Measurements from ENCODE around the gene DNA2.

Gene DNA2

DNA sequence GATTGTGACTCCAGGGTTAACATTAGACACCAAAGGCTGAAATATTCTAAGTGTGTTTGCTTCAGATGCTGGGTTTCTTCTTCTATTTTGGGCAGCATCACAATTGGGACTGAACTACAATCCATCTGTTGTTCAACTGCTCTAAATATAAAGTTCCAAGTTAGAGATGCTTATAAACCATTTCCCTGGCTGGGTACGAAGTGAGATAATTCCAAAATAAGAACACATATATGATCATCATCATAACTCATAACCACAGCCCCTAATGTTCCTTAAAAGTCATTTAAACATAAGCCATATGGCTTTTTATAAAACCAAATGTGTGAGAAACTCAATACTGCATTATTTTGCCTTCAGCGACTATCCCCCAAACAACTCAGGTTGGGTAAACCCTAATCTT, 28.8 kb downstream of the DNA2 start:
- DNase-seq (ENCODE audit: low read depth) = no peak

DNA sequence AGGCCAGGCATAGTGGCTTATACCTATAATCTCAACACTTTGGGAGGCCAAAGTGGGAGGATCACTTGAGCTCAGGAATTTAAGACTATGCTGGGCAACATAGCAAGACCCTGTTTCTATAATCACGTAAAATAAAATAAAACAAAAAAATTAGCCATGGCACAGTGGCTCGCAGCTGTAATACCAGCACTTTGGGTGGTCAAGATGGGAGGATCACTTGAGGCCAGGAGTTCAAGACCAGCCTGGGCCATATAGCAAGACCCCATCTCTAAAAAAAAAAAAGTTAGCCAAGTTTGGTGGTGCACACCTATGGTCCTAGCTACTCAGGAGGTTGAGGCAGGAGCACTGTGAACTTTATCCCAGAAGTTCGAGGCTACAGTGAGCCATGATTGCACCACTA, 30.9 kb downstream of the DNA2 start:
- no peak for DNase-seq (ENCODE audit: low read depth)

DNA sequence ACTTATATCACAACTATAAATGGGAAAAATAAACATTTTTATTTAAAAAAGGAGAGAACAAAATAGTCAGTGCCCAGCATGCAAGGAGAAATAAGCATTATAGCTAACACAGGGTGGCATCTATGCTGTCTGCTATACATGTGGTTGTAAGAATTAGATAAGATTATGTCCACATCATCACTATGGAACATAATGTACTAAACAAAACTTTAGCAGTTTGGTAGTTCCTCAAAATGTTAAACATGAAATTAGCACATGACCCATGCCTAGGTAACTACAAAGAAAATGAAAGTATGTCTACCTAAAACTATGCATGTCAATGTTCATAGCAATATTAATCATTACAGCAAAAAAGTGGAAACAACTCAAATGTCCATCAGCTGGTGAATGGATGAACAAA, 36.0 kb downstream of the DNA2 start:
- DNase-seq (ENCODE audit: low read depth) = peak; percentile 31

DNA sequence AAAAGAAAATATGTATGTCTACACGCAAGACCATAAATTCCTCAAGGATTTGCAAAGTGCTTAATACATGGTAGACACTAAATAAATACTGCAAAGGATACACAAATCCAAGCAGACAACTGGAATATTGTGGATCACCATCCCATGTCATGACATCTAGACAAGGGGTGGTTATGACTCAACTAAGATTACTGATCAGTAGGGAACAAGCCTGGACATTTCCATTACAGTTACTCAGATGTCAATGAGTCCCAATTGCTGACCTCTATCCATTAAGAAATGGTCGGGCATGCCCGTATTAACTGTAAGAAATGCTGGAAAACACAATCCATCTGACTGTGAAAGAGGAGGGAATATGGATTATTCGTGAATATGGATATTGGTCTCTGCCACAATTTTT, 37.1 kb downstream of the DNA2 start:
- DNase-seq (ENCODE audit: low read depth) = no peak

DNA sequence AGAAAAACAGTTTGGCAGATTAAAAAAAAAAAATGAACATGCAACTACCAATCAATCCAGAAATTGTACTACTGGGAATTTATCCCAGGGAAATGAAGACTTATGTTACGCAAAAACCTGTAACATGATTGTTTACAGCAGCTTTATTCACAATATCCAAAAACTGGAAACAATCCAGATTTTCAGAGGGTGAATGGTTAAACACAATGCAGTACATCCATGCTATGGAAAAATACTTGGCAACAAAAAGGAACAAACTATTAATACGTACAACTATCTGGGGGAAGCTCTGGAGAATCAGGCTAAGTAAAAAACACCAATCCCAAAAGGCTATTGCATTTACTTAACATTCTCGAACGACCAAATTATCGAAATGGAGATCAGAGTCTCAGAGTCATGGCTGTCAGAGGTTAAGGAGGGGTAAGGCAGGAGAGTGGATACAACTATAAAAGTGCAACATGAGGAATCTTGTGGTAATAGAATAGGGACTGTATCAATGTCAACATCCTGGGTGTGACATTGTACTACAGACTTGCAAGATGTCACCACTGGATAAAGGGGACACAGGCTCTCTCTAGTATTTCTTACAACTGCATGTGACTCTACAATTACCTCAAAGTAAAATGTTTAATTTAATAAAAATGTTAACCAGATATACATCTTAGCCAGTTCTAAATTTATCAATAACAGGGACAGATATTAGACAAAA, 43.2 kb downstream of the DNA2 start:
- DNase-seq (ENCODE audit: low read depth) = no peak

DNA sequence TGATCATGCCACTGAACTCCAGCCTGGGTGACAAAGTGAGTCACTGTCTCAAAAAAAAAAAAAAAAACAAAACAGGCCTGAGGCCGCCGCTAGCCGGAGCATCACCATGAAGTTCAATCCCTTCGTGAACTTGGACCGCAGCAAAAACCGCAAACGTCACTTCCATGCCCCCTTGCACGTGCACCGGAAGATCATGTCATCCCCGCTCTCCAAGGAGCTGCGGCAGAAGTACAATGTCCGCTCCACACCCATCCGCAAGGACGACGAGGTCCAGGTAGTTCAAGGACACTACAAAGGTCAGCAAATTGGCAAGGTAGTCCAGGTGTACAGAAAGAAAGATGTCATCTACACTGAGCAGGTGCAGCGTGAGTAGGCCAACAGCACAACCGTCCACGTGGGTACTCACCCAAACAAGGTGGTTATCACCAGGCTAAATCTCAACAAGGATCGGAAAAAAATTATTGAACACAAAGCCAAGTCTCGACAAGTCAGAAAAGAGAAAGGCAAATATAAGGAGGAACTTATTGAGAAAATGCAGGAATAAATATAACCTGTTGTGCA, 47.2 kb downstream of the DNA2 start:
- no peak for DNase-seq (ENCODE audit: low read depth)

DNA sequence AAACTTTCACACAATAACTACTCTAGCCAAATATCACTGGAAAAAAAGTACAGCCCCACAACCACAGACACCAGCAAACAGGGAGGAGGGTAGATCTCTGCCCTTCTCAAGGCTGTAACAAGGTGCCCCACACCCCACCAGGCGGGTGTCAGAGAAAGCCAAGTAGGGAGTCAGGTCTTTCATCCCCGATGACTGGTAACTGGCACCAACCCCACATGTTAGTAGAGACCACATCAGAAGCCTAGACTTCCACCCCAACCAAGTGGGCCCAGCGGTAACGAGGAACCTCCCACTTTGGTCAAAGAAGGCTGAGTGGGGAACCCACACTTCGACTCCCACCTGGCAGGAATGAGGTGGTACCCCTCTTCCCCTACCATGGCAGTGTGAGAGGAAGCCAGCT, 48.3 kb downstream of the DNA2 start:
- DNase-seq (ENCODE audit: low read depth) = no peak

DNA sequence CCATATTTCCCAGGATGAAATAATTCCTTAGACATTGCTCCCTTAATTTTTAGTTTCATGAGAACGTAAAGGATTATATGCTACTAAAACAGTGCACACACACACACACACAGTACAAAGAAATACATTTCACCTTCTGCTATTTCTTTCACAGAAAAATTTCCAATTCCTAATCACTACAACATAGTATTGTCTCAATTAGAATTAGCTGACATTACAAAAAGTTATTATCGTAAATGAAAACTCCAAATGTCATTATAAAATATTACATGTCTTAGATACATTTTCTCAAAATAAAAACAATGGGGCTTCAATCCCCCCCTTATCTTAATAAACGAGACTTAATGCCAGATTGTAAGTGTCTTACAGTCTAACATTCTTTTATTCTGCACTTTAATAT, 52.4 kb downstream of the DNA2 start:
- DNase-seq (ENCODE audit: low read depth) = no peak

DNA sequence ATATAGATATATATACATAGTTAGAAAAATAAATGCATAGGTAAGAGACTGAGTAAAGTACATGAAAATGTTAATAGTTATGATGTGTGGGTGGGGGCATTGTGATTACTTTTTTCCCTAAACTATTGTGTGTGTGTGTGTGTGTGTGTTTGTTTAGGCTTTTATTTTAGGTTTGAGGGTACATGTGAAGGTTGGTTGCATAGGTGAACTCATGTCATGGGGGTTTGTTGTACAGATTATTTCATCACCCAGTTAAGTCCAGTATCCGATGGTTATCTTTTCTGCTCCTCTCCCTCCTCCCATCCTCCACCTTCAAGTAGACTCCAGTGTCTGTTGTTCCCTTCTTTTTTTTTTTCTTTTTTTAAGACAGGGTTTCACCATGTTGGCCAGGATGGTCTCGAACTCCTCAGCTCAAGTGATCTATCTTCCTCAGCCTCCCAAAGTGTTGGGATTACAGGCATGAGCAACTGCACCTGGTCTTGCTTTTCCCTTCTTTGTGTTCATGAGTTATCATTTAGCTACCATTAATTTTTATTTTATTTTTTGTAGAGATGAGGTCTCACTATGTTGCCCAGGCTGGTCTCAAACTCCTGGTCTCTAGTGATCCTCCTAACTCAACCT, 62.8 kb downstream of the DNA2 start:
- DNase-seq (ENCODE audit: low read depth) = no peak

DNA sequence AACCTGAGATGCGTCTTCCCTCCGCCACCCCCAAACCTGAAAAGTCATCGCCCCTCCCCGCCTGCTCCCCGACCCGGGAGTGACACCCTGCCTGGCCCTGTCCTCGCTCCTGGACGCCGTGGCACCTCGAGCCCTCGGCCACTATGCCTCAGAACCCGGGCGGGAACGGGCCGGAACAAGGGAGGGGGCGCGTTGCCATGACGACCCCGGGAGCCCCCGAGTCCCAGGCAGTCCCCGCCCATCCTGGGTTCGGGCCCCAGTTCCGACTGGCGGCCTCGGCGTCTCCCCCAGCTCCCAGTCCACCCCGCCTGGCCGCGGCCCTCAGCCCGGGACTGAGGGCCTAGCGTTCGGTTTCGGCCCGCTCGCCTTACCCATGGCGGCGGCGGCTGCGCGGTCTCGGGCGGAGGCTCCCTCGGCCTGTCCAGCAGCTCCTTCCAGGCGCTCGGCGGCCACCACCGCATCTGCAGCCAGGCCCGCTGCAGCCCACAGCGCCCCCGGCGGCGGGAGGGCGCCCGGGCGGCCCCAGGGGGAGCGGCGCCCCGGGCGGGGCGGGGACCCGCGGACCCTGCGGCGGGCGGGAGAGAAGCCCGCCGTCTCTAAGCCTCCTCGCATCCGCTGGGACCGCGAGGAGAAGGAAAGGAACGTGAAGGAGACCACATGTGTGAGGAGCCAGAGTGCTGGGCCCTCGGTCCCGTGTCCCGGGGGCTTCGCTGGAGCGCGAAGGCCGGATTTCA, 64.8 kb downstream of the DNA2 start, which contains the start of gene RUFY2:
Gene RUFY2, minus strand, starts transcription at position 463 of the 734 bp plus-strand sequence. Its CDS starts 88 bp downstream, at position 375.
- peak; percentile 69 for DNase-seq (ENCODE audit: low read depth)

DNA sequence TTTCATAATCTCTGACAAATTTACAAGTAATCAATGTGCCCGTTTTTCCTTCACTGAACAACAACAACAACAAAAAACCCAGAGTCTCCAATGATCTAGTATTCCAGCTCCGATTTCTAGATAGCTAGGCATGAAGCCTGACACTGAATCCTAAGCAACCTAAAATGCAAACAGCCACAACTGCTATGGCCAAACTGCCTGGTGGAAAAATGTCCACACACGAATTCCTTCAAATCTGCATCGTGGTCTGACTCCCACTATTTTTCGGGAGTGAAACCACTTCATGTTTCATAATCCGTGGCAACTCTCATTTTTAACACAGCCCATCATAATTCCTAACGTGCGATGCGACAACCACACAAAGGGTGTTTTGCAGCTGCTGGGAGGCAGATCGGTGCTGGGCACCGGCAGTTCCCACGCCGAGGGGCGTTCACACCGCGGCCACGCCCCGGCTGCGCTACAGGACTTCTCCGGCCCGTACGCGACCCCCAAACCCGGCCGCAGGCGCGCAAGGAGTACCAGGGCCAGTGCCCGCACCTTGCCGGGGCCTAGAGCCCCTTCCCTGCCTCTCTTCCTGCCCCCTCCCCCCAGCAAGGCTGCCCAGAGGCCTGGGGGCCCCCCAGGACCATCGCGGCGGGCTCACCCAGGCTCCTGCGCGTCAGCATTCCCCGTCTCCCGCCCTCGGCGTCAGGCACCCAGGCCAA, 65.5 kb downstream of the DNA2 start:
- peak; percentile 96 for DNase-seq (ENCODE audit: low read depth)

DNA sequence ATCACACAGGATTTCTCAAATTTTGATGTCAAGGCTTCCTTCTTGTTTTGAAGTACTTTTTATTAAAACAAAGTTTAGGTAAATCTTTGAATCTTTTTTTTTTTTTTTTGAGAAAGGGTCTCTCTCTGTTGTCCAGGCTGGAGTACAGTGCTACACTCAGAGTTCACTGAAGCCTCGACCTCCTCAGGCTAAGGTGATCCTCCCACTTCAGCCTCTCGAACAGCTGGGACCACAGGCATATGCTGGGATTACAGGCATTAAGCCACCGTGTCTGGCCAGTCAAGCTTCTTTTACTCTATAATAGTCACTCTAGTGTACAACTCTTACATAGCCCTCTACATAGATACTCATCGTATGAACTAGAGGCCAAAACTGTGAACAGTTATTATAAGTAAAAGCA, 68.1 kb downstream of the DNA2 start:
- DNase-seq (ENCODE audit: low read depth) = peak; percentile 14

DNA sequence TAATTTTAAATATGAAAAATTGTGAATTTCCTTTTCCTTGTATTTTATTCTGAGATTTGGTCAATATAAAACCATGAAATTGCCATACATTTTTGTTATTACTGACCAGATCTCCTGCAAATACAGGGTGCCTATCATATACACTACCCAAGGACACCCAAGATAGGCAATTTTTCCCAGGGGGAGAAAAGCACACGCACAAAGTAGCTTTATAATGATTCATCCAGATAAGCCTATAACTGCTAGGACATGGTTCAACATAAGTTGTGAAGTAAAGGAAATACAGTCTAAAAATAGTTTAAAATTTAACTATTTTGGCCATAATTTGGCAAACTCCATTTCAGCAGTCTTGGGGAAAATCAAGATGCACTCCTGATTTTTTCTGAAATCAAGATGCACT, 69.5 kb downstream of the DNA2 start:
- peak; percentile 71 for DNase-seq (ENCODE audit: low read depth)

DNA sequence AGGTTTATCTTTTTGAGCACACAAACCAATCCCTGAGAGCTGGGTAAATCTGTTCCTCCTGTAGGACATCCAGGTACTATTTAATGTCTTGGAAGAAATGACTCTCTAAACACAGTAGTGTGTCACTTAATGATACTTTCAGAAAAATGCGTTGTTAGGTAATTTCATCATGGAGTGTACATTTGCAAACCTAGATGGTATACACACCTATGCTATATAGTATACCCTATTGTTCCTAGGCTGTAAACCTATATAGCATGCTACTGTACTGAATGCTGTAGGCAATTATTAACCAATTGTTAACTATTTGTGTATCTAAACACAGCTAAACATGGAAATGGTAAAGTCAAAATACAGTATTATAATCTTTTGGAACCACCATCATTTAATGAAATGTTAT, 74.8 kb downstream of the DNA2 start:
- DNase-seq (ENCODE audit: low read depth) = no peak

DNA sequence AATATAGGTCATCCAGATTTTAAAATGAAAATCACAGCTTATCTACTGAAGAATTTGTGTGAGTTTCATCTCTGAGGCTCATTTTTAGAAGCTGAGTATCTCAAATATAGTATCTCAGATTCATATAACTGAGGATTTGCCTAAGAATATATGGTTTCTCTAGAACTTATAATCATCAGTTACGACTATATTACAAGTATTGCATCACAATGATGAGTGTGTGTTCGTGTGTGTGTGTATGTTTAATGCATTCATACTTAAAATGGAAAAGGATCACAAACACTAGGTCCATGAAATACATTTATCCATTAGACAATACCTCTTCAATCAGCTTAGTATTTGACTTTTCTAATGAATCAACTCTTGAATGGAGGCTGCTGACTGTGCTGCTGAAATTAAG, 86.0 kb downstream of the DNA2 start:
- DNase-seq (ENCODE audit: low read depth) = no peak

DNA sequence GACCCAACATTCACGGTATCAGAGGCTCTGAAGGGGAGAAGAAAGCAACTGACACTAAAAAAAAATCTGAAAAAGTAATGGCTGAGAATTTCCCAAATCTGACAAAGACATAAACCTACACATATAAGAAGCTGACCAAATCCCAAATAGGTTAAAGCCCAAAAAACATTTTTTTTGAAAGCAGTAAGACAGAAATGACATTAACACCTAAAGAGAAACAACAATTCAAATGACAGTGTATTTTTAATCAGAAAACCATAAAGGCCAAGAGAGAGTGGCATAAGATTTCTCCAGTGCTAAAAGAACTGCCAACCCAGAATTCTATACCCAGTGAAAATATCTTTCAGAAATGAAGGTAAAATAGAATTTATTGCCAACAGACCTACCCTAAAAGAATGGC, 100.2 kb downstream of the DNA2 start:
- no peak for DNase-seq (ENCODE audit: low read depth)

DNA sequence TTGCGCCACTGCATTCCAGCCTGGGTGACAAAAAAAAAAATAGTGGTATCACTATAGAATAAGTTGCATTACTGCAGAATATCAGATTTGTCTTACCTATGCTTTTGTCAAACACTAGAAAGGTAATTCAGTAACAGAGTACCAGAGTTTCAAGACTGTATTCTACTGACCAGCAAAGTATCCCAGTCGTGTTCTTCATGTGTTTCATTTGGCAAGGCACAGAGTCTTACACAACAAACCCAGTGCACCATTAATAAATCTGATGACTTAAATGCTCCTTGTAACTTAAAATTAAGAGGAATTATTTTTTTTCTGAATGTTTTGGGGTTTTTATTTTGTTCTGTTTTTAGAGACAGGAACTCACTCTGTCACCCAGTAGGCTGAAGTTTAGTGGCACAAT, 104.7 kb downstream of the DNA2 start:
- DNase-seq (ENCODE audit: low read depth) = peak; percentile 56

DNA sequence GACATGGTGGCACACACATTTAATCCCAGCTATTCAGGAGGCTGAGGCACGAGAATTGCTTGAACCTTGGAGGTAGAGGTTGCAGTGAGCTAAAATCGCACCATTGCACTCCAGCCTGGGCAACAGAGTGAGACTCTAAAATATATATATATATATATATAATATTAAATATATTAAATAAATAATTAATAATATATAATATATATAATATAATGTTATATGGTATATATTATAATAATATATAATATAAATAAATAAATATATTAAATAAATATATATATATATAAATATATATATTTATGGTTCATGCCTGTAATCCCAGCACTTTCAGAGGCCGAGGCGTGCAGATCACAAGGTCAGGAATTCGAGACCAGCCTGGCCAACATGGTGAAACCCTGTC, 105.2 kb downstream of the DNA2 start:
- no peak for DNase-seq (ENCODE audit: low read depth)

DNA sequence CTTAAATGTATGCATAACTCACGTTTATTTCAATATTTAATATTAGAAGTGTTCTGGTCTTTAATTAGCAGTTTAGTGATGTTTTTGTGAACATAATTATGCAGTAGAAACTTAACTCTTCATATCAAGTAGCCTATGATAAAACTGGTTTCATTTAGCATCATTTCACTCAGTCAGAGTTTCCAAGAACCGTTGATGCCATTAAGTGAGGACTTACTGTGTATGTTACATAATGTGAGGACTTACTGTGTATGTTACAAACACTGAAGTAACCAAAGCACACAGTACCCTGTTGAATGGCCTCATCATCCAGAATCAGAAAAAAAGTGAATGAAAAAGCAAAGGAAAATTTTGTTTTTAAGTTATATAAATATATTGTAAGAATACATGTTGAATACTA, 106.2 kb downstream of the DNA2 start:
- no peak for DNase-seq (ENCODE audit: low read depth)

DNA sequence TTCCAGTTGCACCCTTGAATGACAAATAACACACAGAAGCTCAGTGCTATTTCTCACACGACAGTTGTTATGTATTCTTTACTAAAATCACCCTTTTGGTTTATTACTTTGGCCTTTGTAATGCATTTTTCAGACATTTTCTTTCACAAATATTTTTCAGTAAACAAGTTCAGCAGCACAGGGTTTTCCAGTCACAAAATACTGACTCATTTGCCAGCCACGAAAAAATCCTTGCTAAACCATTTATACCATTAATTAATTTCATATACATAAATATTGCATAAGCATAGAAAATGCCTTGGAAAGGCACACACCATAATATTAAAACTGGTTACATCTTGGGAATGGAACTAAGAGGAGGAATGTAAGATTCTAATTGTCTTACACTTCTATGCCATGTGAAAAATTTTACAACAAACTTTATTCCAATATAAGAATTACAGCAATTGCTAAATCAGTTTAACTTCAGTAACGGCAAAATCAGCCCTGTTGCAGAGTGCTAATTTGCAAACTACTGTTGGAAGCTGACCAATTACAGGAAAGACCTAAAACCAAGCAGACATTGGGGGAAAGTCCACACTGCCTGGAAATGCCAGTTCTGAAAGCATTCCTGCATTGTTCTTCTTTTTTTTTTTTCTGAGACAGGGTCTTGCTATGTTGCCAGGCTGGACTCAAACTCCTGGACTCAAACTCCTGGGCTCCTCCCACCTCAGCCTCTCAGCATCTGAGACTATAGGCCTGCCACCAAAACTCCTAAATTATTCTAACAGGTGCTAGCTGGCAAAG, 107.5 kb downstream of the DNA2 start:
- peak; percentile 18 for DNase-seq (ENCODE audit: low read depth)
